ENCODE measurements around the gene LGALSL.

- TF ChIP-seq CTCF (IDR thresholded peaks at IDR 0.05) = no peak
- no peak for TF ChIP-seq POLR2A (IDR thresholded peaks at IDR 0.05)
Observed at GRCh38 chr2:64466478-64467085, 12.6 kb downstream of the LGALSL start.

All from uterus (tissue), 2 donors.